Measurements from ENCODE around the gene TCAF1.

- TF ChIP-seq EZH2 (IDR thresholded peaks at IDR 0.05; ENCODE audit: borderline replicate concordance, insufficient read depth, low read depth, low read length, poor library complexity, severe bottlenecking), result no peak
- TF ChIP-seq, protein P1, sequence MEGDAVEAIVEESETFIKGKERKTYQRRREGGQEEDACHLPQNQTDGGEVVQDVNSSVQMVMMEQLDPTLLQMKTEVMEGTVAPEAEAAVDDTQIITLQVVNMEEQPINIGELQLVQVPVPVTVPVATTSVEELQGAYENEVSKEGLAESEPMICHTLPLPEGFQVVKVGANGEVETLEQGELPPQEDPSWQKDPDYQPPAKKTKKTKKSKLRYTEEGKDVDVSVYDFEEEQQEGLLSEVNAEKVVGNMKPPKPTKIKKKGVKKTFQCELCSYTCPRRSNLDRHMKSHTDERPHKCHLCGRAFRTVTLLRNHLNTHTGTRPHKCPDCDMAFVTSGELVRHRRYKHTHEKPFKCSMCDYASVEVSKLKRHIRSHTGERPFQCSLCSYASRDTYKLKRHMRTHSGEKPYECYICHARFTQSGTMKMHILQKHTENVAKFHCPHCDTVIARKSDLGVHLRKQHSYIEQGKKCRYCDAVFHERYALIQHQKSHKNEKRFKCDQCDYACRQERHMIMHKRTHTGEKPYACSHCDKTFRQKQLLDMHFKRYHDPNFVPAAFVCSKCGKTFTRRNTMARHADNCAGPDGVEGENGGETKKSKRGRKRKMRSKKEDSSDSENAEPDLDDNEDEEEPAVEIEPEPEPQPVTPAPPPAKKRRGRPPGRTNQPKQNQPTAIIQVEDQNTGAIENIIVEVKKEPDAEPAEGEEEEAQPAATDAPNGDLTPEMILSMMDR (IDR thresholded peaks at IDR 0.05), result no peak
Measured at GRCh38 chr7:143910473-143911248, 8.7 kb upstream of the TCAF1 start.
